ENCODE results near the gene ACTL10.

GRCh38 chr20:33659341-33660034 is 7.3 kb upstream of the ACTL10 start:
- TF ChIP-seq POLR2A (IDR thresholded peaks at IDR 0.05) (no peak), CTCF (IDR thresholded peaks at IDR 0.05) (no peak), POLR2AphosphoS5 (IDR thresholded peaks at IDR 0.05) (no peak)
